Measurements from ENCODE around the gene C1QTNF9. TPM values are rescaled to one million over a fixed set of nuclear protein-coding genes. Genes with fewer than 3 reads are reported as not detected.

The C1QTNF9 gene
- total and polyA plus RNA-seq, 2 of the 4 experiments (the other 2 are of a cell fraction), result 0.18 to 0.21 TPM

DNA sequence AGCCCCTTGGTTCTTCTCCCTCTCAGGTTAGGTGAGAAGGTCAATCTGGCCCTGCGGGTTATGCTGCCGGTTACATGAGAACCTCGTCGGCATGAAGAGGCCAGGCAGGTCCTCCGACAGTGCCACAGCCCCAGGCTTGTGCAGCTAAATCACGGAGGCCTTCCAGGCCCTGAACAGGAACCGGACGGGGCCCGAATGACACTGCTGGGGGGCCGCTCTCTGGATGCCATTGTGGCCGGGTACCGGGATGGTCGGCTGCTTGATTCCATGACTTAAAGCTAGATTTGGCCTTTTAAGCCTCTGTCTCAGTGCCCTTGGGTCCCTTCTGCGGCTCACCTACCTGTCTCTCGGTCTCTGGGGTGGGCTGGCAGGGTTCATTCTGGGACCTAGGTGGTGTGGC lies 48.4 kb downstream of the C1QTNF9 start:
- H3K4me2 ChIP-seq (ENCODE audit: low read depth, low read length), result no peak overlapping the region
- H3K23ac ChIP-seq (ENCODE audit: low read depth, low read length), result no peak overlapping the region
- peaks cover 4% of the 10 kb centered on the region; the same call in 1 of the 2 replicates for H3K9me3 ChIP-seq (ENCODE audit: control insufficient read depth, insufficient read depth, low read length)
- H3K36me3 ChIP-seq (ENCODE audit: control insufficient read depth, insufficient read depth, low read length), result no peaks in the 10 kb centered on the region
- no peak overlapping the region for H3K14ac ChIP-seq (replicated peaks; ENCODE audit: low read depth, low read length)
- ChIA-PET POLR2A (ENCODE audit: unreplicated experiment) (no interaction called here), CTCF (no interaction called here)
- peaks cover 10% of the 10 kb centered on the region for H3K9me1 ChIP-seq (ENCODE audit: insufficient read depth, low read length)
- no peaks in the 10 kb centered on the region for H3K4me1 ChIP-seq (ENCODE audit: control insufficient read depth, insufficient read depth, low read length)
- in situ Hi-C loops (cut with MboI; ENCODE audit: low sequenced_read_pairs) (no loop called here), dilution Hi-C loops (cut with HindIII; ENCODE audit: low sequenced_read_pairs, unreplicated experiment) (no loop called here), intact Hi-C loops (cut with micrococcal nuclease) (no loop called here)
- TF ChIP-seq, protein P1, sequence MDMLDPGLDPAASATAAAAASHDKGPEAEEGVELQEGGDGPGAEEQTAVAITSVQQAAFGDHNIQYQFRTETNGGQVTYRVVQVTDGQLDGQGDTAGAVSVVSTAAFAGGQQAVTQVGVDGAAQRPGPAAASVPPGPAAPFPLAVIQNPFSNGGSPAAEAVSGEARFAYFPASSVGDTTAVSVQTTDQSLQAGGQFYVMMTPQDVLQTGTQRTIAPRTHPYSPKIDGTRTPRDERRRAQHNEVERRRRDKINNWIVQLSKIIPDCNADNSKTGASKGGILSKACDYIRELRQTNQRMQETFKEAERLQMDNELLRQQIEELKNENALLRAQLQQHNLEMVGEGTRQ (IDR thresholded peaks at IDR 0.05; ENCODE audit: low read depth, low read length), result no peak
- TF ChIP-seq SMC3 (IDR thresholded peaks at IDR 0.05; ENCODE audit: low read depth, low read length) (no peak), MAZ (IDR thresholded peaks at IDR 0.05; ENCODE audit: borderline replicate concordance, low read depth, low read length) (no peak), RAD21 (IDR thresholded peaks at IDR 0.05; ENCODE audit: low read length) (no peak), MAFK (IDR thresholded peaks at IDR 0.05; ENCODE audit: low read depth, low read length) (no peak), CEBPB (IDR thresholded peaks at IDR 0.05; ENCODE audit: low read depth, low read length) (no peak), NFE2L2 (IDR thresholded peaks at IDR 0.05; ENCODE audit: low read depth, low read length) (no peak)
- TF ChIP-seq, protein P2, sequence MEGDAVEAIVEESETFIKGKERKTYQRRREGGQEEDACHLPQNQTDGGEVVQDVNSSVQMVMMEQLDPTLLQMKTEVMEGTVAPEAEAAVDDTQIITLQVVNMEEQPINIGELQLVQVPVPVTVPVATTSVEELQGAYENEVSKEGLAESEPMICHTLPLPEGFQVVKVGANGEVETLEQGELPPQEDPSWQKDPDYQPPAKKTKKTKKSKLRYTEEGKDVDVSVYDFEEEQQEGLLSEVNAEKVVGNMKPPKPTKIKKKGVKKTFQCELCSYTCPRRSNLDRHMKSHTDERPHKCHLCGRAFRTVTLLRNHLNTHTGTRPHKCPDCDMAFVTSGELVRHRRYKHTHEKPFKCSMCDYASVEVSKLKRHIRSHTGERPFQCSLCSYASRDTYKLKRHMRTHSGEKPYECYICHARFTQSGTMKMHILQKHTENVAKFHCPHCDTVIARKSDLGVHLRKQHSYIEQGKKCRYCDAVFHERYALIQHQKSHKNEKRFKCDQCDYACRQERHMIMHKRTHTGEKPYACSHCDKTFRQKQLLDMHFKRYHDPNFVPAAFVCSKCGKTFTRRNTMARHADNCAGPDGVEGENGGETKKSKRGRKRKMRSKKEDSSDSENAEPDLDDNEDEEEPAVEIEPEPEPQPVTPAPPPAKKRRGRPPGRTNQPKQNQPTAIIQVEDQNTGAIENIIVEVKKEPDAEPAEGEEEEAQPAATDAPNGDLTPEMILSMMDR (conservative IDR thresholded peaks at IDR 0.05; ENCODE audit: low read depth, low read length), result no peak
- H3K18ac ChIP-seq (ENCODE audit: low read depth, low read length), result no peak overlapping the region
- no peak overlapping the region for H2AK9ac ChIP-seq (replicated peaks; ENCODE audit: low read depth, low read length, poor library complexity)
- no peak overlapping the region for H4K91ac ChIP-seq (ENCODE audit: insufficient read depth, low read depth, low read length)
- no peak overlapping the region for H3K9ac ChIP-seq (ENCODE audit: low read depth, low read length)
- no peak overlapping the region for H2AFZ ChIP-seq (replicated peaks; ENCODE audit: low read length, poor library complexity)
- H3K27me3 ChIP-seq (ENCODE audit: control insufficient read depth, insufficient read depth, low read length), result peaks cover 4% of the 10 kb centered on the region; the same call in 1 of the 2 replicates
- H4K8ac ChIP-seq (ENCODE audit: low read depth in 2 of 2, low read length in 2 of 2), result no peak overlapping the region
- H4K20me1 ChIP-seq (ENCODE audit: insufficient read depth, low read length), result no peaks in the 10 kb centered on the region
- H2BK20ac ChIP-seq (ENCODE audit: low read depth, low read length), result no peak overlapping the region
- H4K5ac ChIP-seq (ENCODE audit: low read depth, low read length), result no peak overlapping the region
- no peak overlapping the region for H3K27ac ChIP-seq (ENCODE audit: insufficient read depth, low read length)
- 57% methylated on average over 9 of the region's 15 CpGs; no CpG with 5 or more reads in 1 of the 2 experiments for WGBS, 2 experiments (ENCODE audit: extremely low coverage in 2 of 2, insufficient read length in 1 of 2)
- no peak for DNase-seq
- H3K4ac ChIP-seq (ENCODE audit: low read depth, low read length), result no peak overlapping the region
- no peak overlapping the region for H3K56ac ChIP-seq (ENCODE audit: extremely low read depth, insufficient read depth, low read length)
- H2BK15ac ChIP-seq (ENCODE audit: low read depth, low read length), result no peak overlapping the region
- H3K4me3 ChIP-seq (ENCODE audit: insufficient read depth, low read depth, low read length), result no peak overlapping the region
- no peak overlapping the region for H2BK5ac ChIP-seq (ENCODE audit: low read depth, low read length, poor library complexity, severe bottlenecking)
- BruUV-seq (replicated peaks), result no TSS peak
- no peak for ATAC-seq (ENCODE audit: low read depth)
- H2AK5ac ChIP-seq (ENCODE audit: low read depth, low read length), result no peak overlapping the region
- no peaks in the 10 kb centered on the region for H3K79me1 ChIP-seq (ENCODE audit: low read depth in 1 of 2, low read length in 2 of 2)
- no peak overlapping the region for H2BK120ac ChIP-seq (ENCODE audit: low read depth, low read length)

All from IMR-90 (cell line).